Bronchial epithelial cell (primary cell): ENCODE measurements around the gene PPAT. TPM values are rescaled to one million over a fixed set of nuclear protein-coding genes. Genes with fewer than 3 reads are reported as not detected.

Source experiments
- DNase-seq: peaks from one replicate; pipeline ENCODE4 v3.0.0-alpha.2; 2010; ENCODE audit warnings: low read depth
- FAIRE-seq: peaks from 2 replicates; lab custom pipeline; 2011; peaks lifted over from hg19 to GRCh38; lab: Jason Lieb, UNC
- H3K27me3 ChIP-seq: 2 replicates; pipeline ENCODE4 v1.5.1; 2011; ENCODE audit warnings: low read length; ENCODE audit not compliant: control insufficient read depth, insufficient read depth
- H3K36me3 ChIP-seq: 2 replicates; pipeline ENCODE4 v1.5.1; 2011; ENCODE audit warnings: low read length; ENCODE audit not compliant: control insufficient read depth, insufficient read depth
- H3K4me3 ChIP-seq: 2 replicates; pipeline ENCODE4 v1.5.1; 2011; ENCODE audit warnings: mild to moderate bottlenecking, low read depth, low read length, control low read depth
- CTCF ChIP-seq: IDR thresholded peaks from 2 replicates; pipeline ENCODE4 v1.5.1; 2011; ENCODE audit warnings: mild to moderate bottlenecking, moderate library complexity, low read length, control low read depth, inconsistent platforms; ENCODE audit not compliant: insufficient read depth, severe bottlenecking
- total RNA-seq: library from RNA; depleted of rRNA; stranded (reverse); fragments of >200 nt; gene quantifications from 2 replicates; pipeline ENCODE4 v1.2.1, GENCODE V29; 2014

PPAT gene
- total RNA-seq, 1 donor from 2014 or later = 33.2 TPM

- no peak for FAIRE-seq
- no peak overlapping the region for H3K4me3 ChIP-seq
- no peaks in the 10 kb centered on the region for H3K36me3 ChIP-seq
- no peak for DNase-seq
- no peaks in the 10 kb centered on the region for H3K27me3 ChIP-seq
- TF ChIP-seq CTCF = no peak
Measured at GRCh38 chr4:56430203-56430602, 5.2 kb downstream of the PPAT start.

GRCh38 chr4:56427179-56427578 is 8.2 kb downstream of the PPAT start:
- TF ChIP-seq CTCF = no peak
- H3K4me3 ChIP-seq = no peak overlapping the region
- FAIRE-seq (no peak), DNase-seq (no peak)
- H3K36me3 ChIP-seq = no peaks in the 10 kb centered on the region
- no peaks in the 10 kb centered on the region for H3K27me3 ChIP-seq

GRCh38 chr4:56426273-56426672 is 9.1 kb downstream of the PPAT start:
- FAIRE-seq = no peak

GRCh38 chr4:56425518-56425917 is 9.9 kb downstream of the PPAT start:
- TF ChIP-seq CTCF = no peak
- H3K4me3 ChIP-seq = no peak overlapping the region
- no peaks in the 10 kb centered on the region for H3K36me3 ChIP-seq
- no peaks in the 10 kb centered on the region for H3K27me3 ChIP-seq
- DNase-seq (no peak), FAIRE-seq (no peak)

More at GRCh38 chr4:56426273-56426672, 9.1 kb downstream of the PPAT start:
- Histone ChIP-seq H3K27me3 (no peaks in the 10 kb centered on the region), H3K36me3 (no peaks in the 10 kb centered on the region), H3K4me3 (no peak overlapping the region)
- TF ChIP-seq CTCF = no peak
- no peak for DNase-seq

- no peak for FAIRE-seq
- no peaks in the 10 kb centered on the region for H3K36me3 ChIP-seq
- no peaks in the 10 kb centered on the region for H3K27me3 ChIP-seq
- H3K4me3 ChIP-seq = no peak overlapping the region
- TF ChIP-seq CTCF = peak; percentile 44
- peak; percentile 31 for DNase-seq
Measured at GRCh38 chr4:56424697-56425514, 10.5 kb downstream of the PPAT start.

- TF ChIP-seq CTCF = no peak
- Histone ChIP-seq H3K4me3 (no peak overlapping the region), H3K36me3 (no peaks in the 10 kb centered on the region), H3K27me3 (no peaks in the 10 kb centered on the region)
- DNase-seq (no peak), FAIRE-seq (no peak)
Measured at GRCh38 chr4:56424176-56424575, 11.2 kb downstream of the PPAT start.
